Neural progenitor cell (in vitro differentiated cells): ENCODE data around the gene ZFP1. TPM values are rescaled to one million over a fixed set of nuclear protein-coding genes. Genes with fewer than 3 reads are reported as not detected.

Experiments used
- DNase-seq: peaks from one replicate; pipeline ENCODE4 v3.0.0-alpha.2; 2016; ENCODE audit warnings: low spot score
- H2AFZ ChIP-seq: fragments of 200-600 bp; sonication (generic); replicated peaks from 2 replicates; pipeline ENCODE4 v1.6.1; 2016; ENCODE audit warnings: antibody characterized with exemption
- H3F3A ChIP-seq: fragments of 200-600 bp; sonication (generic); 2 replicates; pipeline ENCODE4 v1.6.1; 2016; ENCODE audit warnings: antibody characterized with exemption, low read depth
- H3K27ac ChIP-seq: fragments of 200-600 bp; sonication (generic); 2 replicates; pipeline ENCODE4 v1.5.1; 2016; ENCODE audit warnings: mild to moderate bottlenecking
- H3K27me3 ChIP-seq: fragments of 200-600 bp; sonication (generic); 2 replicates; pipeline ENCODE4 v1.6.1; 2016; ENCODE audit warnings: mild to moderate bottlenecking, moderate library complexity
- H3K36me3 ChIP-seq: fragments of 200-600 bp; sonication (generic); 2 replicates; pipeline ENCODE4 v1.5.1; 2016
- H3K4me1 ChIP-seq: fragments of 200-600 bp; sonication (generic); 2 replicates; pipeline ENCODE4 v1.6.1; 2016; ENCODE audit warnings: mixed run types
- H3K4me2 ChIP-seq: fragments of 200-600 bp; sonication (generic); 2 replicates; pipeline ENCODE4 v1.6.1; 2016
- H3K4me3 ChIP-seq: fragments of 200-600 bp; sonication (generic); 2 replicates; pipeline ENCODE4 v1.5.1; 2016
- H3K79me2 ChIP-seq: fragments of 200-600 bp; sonication (generic); 2 replicates; pipeline ENCODE4 v1.6.1; 2016; ENCODE audit warnings: low read depth
- H3K9ac ChIP-seq: fragments of 200-600 bp; sonication (generic); 2 replicates; pipeline ENCODE4 v1.6.1; 2016
- H3K9me3 ChIP-seq: fragments of 200-600 bp; sonication (generic); 2 replicates; pipeline ENCODE4 v1.5.1; 2016; ENCODE audit warnings: low read depth
- H4K20me1 ChIP-seq: fragments of 200-600 bp; sonication (generic); 2 replicates; pipeline ENCODE4 v1.6.1; 2016; ENCODE audit warnings: low read depth
- H3K27ac Mint-ChIP-seq: 3 replicates; pipeline ENCODE4 v1.8.0; 2021; ENCODE audit warnings: mixed read lengths
- H3K27me3 Mint-ChIP-seq: 2 replicates; pipeline ENCODE4 v1.8.0; 2022; ENCODE audit warnings: low read depth, mild to moderate bottlenecking, inconsistent platforms, moderate library complexity, mixed read lengths; ENCODE audit not compliant: insufficient read depth
- H3K36me3 Mint-ChIP-seq: 3 replicates; pipeline ENCODE4 v1.8.0; 2021; ENCODE audit warnings: mixed read lengths
- H3K4me1 Mint-ChIP-seq: 3 replicates; pipeline ENCODE4 v1.8.0; 2021; ENCODE audit warnings: mixed read lengths
- H3K4me3 Mint-ChIP-seq: 3 replicates; pipeline ENCODE4 v1.8.0; 2021; ENCODE audit warnings: mild to moderate bottlenecking, moderate library complexity, mixed read lengths
- H3K9me3 Mint-ChIP-seq: 3 replicates; pipeline ENCODE4 v1.8.0; 2020; ENCODE audit warnings: mixed read lengths
- EZH2 ChIP-seq: fragments of 200-600 bp; sonication (generic); IDR thresholded peaks from 2 replicates; pipeline ENCODE4 v1.6.1; 2017; ENCODE audit warnings: antibody characterized with exemption, mild to moderate bottlenecking, moderate library complexity
- EZH2phosphoT487 ChIP-seq: fragments of 200-600 bp; sonication (generic); IDR thresholded peaks from 2 replicates; pipeline ENCODE4 v1.6.1; 2017; ENCODE audit warnings: antibody characterized with exemption
- total RNA-seq: library from RNA; depleted of rRNA; stranded (reverse); fragments of >200 nt; gene quantifications from 2 replicates; pipeline ENCODE4 v1.2.3, GENCODE V29; 2015; ENCODE audit warnings: low replicate concordance
- TF ChIP-seq, protein P1 (sequence below): fragments of 200-600 bp; sonication (generic); IDR thresholded peaks from 2 replicates; pipeline ENCODE4 v1.5.1; 2017; ENCODE audit warnings: antibody characterized with exemption, mild to moderate bottlenecking

ZFP1 gene
- total RNA-seq, 1 donor from 2014 or later, result 35.4 TPM

DNA sequence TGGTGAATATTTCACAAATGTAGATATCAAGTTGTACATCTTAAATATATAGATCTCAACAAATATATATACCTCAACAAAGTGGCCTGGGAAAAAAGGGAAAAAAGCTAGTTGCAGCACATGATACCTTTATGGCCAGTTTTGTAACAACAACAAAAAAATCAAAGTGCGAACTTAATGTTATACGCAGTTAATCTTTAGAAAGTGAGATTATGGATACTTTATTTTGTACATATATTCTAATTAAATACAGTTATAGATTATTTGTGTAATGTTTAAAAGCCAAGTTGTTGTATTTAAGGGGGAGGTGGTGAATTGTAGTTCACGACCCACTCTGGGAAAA lies 385 bp upstream of the ZFP1 start:
- Histone ChIP-seq H3F3A (peaks cover 10% of the 10 kb centered on the region), H3K4me2 (peak overlapping the region; percentile 28), H4K20me1 (no peaks in the 10 kb centered on the region), H3K36me3 (peaks cover 27% of the 10 kb centered on the region), H3K27ac (no peak overlapping the region), H3K27me3 (no peaks in the 10 kb centered on the region), H3K9me3 (peaks cover 20% of the 10 kb centered on the region), H3K4me3 (peak overlapping the region; percentile 86), H3K4me1 (no peaks in the 10 kb centered on the region), H3K9ac (no peak overlapping the region), H2AFZ (peak overlapping the region; percentile 19), H3K79me2 (peaks cover 41% of the 10 kb centered on the region)
- Mint-ChIP-seq H3K36me3 (peaks cover 32% of the 10 kb centered on the region), H3K27me3 (peaks cover 6% of the 10 kb centered on the region), H3K9me3 (peaks cover 39% of the 10 kb centered on the region), H3K4me1 (peaks cover 2% of the 10 kb centered on the region), H3K27ac (no peak overlapping the region), H3K4me3 (peak overlapping the region; percentile 91)
- TF ChIP-seq EZH2phosphoT487 (no peak), EZH2 (no peak)
- TF ChIP-seq, protein P1, sequence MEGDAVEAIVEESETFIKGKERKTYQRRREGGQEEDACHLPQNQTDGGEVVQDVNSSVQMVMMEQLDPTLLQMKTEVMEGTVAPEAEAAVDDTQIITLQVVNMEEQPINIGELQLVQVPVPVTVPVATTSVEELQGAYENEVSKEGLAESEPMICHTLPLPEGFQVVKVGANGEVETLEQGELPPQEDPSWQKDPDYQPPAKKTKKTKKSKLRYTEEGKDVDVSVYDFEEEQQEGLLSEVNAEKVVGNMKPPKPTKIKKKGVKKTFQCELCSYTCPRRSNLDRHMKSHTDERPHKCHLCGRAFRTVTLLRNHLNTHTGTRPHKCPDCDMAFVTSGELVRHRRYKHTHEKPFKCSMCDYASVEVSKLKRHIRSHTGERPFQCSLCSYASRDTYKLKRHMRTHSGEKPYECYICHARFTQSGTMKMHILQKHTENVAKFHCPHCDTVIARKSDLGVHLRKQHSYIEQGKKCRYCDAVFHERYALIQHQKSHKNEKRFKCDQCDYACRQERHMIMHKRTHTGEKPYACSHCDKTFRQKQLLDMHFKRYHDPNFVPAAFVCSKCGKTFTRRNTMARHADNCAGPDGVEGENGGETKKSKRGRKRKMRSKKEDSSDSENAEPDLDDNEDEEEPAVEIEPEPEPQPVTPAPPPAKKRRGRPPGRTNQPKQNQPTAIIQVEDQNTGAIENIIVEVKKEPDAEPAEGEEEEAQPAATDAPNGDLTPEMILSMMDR, result no peak
- DNase-seq, result no peak

- Histone ChIP-seq H3K27me3 (no peaks in the 10 kb centered on the region), H4K20me1 (no peaks in the 10 kb centered on the region), H3K4me3 (no peak overlapping the region), H3K27ac (no peak overlapping the region), H3F3A (peaks cover 10% of the 10 kb centered on the region), H3K79me2 (peaks cover 77% of the 10 kb centered on the region), H3K9me3 (peaks cover 29% of the 10 kb centered on the region), H3K4me2 (no peak overlapping the region), H2AFZ (no peak overlapping the region), H3K36me3 (peaks cover 50% of the 10 kb centered on the region), H3K9ac (no peak overlapping the region), H3K4me1 (no peaks in the 10 kb centered on the region)
- H3K27me3 Mint-ChIP-seq, result peaks cover 4% of the 10 kb centered on the region
- peaks cover 65% of the 10 kb centered on the region for H3K36me3 Mint-ChIP-seq
- no peak for DNase-seq
- no peak overlapping the region for H3K4me3 Mint-ChIP-seq
- peaks cover 2% of the 10 kb centered on the region for H3K4me1 Mint-ChIP-seq
- TF ChIP-seq EZH2 (no peak), EZH2phosphoT487 (no peak)
- TF ChIP-seq, protein P1, result no peak
- H3K9me3 Mint-ChIP-seq, result peaks cover 67% of the 10 kb centered on the region
- no peak overlapping the region for H3K27ac Mint-ChIP-seq
These were observed 3.5 kb downstream of the ZFP1 start for GRCh38 chr16:75151798-75152197.

GRCh38 chr16:75152635-75153034 lies 4.3 kb downstream of the ZFP1 start:
- no peak for TF ChIP-seq EZH2
- TF ChIP-seq, protein P1, result no peak
- no peak for TF ChIP-seq EZH2phosphoT487
- H3K27ac Mint-ChIP-seq, result no peak overlapping the region
- H3K4me3 Mint-ChIP-seq, result no peak overlapping the region
- no peaks in the 10 kb centered on the region for H3K27me3 ChIP-seq
- H3K36me3 ChIP-seq, result peaks cover 50% of the 10 kb centered on the region
- no peak for DNase-seq
- peaks cover 6% of the 10 kb centered on the region for H3K27me3 Mint-ChIP-seq
- H3K27ac ChIP-seq, result no peak overlapping the region
- H3K4me3 ChIP-seq, result no peak overlapping the region
- no peak overlapping the region for H3K9ac ChIP-seq
- no peaks in the 10 kb centered on the region for H3K4me1 ChIP-seq
- H3K9me3 Mint-ChIP-seq, result peaks cover 75% of the 10 kb centered on the region
- peaks cover 29% of the 10 kb centered on the region for H3K9me3 ChIP-seq
- no peak overlapping the region for H3K4me2 ChIP-seq
- peaks cover 10% of the 10 kb centered on the region for H3F3A ChIP-seq
- peaks cover 2% of the 10 kb centered on the region for H3K4me1 Mint-ChIP-seq
- peaks cover 85% of the 10 kb centered on the region for H3K79me2 ChIP-seq
- H3K36me3 Mint-ChIP-seq, result peaks cover 73% of the 10 kb centered on the region
- H4K20me1 ChIP-seq, result no peaks in the 10 kb centered on the region
- H2AFZ ChIP-seq, result no peak overlapping the region
